HG03521 (cell line): ENCODE measurements around the gene AGBL1.

Experiments used
- ATAC-seq: cut with Tn5 transposase; IDR thresholded peaks from one replicate; pipeline ENCODE4 v1.9.1; 2021; ENCODE audit warnings: mild to moderate bottlenecking, moderate library complexity; ENCODE audit not compliant: unreplicated experiment

Gene AGBL1

DNA sequence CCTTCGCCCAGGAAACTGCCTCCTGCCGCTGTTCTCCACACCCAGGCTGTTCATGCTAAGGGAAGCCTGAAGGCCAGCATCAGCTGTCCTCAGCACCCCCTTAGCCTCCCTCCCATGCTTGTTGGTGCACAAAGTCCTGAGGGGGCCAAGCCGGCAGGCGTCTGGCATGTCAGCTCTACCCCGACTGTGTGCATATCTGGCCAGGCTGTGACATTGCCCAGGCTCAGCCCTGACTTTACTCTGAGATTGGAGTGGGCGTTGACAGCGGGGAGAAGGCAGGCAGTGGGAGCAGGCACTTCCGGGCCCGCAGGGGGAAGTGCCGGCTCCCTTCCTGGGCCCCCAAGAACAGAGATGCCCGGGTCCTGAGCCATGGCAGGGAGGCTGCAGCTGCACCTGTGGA lies 492.2 kb downstream of the AGBL1 start:
- no peak for ATAC-seq

DNA sequence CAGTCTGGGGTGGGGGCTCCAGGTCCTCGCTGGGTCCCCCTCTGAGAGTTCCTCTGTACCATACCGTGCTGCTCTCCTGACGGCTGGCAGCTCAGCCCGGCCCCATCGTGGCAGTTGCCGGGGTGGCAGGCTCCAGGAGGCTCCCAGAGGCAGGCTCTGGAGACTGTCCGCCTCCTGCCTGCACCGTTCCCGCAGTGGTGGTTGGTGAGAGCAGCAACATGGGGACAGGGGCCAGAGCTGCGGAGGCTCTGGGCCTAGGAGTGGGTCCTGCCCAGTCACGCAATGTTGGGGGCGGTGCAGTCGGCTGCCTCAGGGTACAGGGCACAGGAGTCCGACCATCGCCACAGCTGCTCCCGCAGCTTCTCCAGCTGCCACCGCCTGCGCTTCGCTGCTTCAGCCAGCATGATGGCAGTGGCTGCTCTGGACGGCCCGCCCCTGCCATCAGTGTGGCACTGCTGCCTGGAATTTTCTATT lies 492.7 kb downstream of the AGBL1 start:
- ATAC-seq: no peak

DNA sequence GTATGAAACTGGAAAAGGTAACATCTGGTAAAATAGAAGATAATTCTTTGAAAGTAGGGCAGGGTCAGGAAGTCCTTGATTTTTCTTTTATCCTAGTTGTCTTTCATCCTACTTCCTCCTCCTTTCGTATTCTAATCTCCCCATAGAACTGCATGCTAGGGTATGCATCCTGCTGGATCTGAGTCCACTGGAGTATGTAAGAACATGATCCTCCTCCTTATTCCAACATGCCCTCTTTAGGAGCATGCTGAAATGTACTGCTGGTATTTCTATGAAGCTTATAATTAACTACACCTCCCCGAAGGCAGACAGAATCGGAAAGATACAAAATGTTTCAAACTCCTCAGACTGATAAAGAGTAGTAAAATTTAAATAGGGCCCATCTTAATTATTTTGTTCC lies 493.8 kb downstream of the AGBL1 start:
- no peak for ATAC-seq

DNA sequence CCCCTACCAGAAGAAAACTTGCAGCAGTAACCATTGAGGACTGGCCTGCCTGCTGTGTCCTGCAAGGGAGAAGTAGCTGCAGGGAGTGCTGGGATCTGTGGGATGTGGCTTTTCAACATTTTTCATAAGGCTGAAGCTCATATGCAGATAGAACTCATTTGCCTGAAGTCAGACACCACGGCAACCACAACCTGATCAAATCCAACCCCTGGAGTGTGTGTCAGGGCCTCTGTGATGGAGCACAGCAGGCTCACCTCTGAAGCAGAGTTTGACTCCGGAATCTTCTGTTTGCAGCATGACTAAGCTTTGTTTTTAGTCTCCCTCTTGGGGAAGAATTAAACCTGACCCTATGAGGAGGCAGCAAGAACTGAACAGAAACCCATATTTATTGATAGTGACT lies 508.7 kb downstream of the AGBL1 start:
- no peak for ATAC-seq

DNA sequence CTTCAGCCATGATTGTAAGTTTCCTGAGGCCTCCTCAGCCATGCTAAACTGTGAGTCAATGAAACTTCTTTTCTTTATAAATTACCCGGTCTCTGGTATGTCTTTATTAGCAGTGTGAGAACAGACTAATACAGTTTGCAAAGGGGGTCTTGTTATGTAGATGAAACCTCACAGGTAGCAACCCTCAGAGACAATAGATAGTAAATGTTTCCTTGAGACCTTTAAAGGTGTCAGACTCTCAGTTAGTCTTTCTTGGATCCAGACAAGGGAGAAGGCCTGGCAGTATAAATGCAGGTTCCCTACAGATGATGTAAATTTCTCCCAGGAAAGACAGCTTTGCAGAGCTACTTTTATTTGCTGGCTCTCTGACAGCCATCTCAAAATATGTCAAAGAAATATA lies 510.8 kb downstream of the AGBL1 start:
- ATAC-seq: no peak

DNA sequence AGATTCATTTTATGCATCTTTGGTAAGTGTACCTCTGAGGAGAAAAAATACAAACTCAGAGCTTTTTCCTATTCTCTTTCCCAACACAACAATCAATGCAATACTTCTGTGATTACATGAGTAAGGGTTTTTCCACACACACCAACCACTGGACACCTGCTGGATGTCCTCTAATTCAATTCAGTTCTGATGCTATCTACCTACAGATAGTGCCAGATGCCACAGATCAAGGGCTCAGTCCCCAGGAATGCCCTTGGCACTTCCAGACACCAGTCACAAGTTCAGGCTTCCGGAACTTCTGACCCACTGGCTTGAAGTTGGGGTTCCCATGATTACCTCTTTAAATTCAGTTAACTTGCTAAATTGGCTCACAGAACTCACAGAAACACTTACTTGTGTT lies 511.5 kb downstream of the AGBL1 start:
- ATAC-seq: no peak

DNA sequence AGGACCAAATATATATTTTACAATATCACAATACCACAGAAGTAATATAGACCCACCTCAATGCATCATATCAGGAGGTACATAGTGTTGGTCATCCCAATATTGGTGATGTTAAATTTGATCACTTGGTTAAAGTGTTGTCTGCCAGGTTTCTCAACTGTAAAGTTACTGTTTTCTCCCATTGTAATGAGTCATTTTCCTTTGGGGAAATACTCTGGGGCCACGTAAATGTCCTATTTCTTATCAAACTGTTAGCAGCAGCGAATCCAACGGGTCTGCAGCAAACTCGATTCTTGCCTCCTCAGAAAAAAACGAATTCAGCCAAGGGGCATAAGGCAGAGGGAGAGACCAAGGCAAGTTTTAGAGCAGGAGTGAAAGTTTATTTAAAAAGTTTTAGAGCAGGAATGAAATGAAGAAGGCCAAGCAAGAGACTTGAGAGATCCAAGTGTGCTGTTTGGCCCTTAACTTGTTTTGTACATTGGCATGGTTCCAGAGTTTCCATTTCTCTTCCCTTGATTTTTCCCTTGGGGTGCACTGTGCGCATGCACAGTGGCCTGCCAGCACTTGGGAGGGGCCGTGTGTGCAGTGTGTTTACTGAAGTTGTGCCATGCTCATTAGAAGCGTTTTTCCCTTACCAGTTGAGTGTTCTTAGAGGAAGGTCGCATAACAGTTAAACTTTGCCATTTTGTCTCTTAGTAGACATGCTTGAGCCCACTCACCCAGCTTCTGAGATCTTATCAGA lies 512.5 kb downstream of the AGBL1 start:
- no peak for ATAC-seq

DNA sequence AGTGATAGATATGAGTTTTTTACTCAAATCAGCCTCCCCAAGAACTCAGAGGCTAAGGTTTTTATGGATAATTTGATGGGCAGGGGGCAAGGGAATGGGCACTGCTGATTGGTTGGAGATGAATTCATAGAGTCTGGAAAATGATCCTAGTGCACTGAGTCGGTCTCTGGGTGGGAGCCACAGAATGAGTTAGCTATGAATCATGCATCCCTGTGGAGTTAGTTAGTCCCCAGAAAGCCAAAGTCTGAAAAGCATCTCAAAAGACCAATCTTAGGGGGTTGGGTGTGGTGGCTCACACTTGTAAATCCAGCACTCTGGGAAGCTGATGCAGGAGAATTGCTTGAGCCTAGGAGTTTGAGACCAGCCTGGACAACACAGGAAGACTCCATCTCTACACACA lies 516.1 kb downstream of the AGBL1 start:
- no peak for ATAC-seq

DNA sequence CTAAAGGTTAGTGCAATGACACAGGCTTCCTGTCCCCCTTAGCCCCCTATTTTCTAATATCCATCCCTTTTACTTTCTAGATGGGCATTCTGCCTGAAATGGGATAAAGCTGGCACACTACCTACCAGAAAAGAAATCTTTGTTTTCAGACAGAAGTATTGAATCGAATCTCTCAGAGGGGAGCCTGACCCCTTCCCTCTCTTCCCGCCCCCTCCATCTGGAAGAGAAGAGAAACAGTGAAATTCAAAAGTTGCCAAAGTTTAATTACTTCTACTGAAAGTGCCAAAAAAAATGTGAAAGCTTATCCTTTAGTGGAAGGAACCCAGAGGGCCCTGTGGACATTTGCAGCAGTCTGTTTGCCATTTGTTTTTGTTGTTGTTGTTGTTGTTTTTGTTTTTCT lies 523.8 kb downstream of the AGBL1 start:
- no peak for ATAC-seq

DNA sequence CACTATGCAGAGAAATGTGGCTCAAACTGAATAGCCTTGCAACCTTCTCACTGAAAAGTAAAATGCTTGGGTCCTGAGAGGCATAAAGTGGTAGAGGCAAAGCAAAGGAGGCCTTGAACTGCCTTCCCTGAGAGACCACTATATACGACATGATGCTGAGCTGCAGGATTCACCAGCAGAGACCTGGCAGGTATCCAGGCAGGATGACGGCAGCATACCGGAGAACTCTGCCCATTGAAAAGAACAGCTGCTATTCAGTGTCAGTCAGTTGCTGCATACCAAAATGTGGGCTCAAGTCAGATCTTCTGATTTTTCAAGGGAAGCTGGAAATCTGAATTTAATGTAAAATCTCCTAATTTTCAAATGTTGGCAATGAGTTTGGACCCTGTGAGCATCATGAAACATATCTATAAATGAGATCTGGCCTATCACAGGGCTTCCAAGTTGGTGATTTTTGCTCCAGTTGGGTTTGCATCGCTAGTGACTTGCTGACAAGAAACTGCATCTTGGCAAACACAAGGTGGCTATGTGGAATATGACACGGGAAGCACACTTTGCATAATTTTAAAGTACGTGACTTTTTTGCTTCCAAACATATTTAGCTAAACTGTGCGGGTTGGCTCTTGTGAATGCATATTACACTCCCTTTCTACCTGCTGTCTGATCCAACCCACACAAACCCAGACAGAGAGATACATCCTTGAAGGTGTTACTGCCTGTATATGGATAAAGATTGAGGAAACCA lies 529.0 kb downstream of the AGBL1 start:
- ATAC-seq: no peak

DNA sequence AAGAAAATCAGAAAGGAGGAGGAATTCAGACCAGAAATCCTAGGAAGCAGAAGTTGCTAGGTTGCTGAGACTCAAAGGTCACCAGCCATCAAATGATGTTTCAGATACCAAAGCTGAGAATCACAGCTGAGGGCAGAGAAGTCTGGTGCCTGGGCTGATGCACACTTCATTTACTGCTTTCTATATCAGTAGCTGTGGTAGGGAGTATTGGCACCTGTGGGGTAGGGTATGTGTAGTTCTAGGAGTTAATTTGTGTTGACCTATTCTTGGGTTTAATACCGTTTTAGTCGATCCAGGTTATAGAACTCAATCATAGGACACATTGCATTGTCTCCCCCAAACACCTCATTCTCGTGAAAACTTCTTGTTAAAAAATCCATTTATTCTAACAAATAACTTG lies 529.6 kb downstream of the AGBL1 start:
- no peak for ATAC-seq

DNA sequence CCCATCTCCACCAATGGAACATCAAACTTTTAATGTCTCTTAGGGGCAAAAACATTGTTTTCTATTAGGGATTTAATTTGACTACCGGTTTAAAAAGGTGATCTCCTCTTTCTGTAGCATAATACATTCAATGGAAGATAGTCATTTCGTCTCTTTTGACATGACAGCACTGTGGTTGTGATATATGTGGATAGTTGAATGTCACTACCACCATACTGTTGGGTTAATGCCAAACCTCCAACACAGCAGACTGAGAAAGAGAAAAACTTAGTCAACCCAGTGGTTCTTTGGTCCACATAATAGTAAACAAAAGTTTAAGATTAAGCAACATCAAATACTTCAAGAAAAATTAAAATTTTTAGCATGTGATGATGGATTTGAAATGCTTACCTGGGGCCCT lies 530.4 kb downstream of the AGBL1 start:
- ATAC-seq: no peak

DNA sequence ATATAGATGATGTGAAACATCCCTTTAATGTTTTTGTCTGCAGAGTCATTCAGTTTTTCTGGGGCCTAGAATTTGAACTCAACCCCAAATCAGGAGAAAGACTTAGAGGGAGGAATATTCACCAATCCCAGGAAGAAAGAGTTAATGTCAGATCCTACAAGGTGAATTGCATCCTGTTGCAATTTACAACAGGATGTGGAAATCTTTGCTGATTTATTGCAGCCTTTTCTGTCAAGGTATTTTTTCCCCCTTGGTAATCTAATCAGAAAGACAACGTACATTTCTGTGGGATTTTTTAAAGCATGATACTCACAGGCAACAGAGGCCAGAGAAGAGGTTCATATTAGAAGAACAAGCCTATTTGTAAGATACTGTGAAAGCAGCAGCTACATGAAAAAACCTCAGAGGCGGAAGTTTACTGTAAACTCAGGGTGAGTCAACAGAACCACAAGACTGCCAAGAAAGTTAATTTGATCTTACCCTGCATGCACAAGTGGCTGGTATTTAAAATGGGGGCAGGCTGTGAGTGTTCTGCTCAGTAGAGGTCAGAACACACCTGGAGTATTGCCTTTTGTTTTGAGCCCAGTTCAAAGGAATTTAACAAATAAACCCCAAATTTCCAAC lies 531.9 kb downstream of the AGBL1 start:
- ATAC-seq: no peak

DNA sequence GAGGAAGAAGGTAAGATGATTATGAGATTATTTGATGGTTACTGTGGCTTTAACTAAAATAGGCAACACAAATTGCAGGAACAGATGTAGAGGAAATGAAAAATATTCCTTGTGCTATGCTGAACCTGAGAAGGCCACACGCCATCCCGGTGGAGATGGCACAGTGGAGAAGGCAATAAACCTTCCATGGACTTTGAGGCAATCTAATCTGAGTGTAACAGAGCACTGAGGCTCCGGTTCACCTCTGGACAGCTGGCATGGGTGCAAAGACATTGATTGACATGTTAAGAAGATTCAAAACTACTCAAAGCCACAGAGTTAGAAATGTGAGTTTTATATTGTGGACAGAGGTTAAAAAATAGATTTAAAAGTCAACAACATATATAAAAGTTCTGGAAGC lies 535.7 kb downstream of the AGBL1 start:
- no peak for ATAC-seq

DNA sequence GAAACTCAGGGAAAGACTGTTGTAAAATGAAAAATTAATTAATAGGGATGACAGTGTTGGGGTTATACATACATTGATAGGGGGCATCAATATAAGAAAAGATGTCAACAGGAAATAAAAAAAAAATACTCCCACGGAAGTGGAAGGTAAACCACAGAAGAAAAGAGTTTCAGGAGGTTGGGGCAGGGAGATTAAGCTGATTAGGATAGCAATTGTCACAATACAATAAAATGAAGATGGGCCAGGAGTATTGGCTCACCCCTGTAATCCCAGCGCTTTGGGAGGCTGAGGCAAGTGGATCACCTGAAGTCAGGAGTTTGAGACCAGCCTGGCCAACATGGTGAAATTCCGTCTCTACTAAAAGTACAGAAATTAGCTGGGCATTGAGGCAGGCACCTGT lies 536.1 kb downstream of the AGBL1 start:
- ATAC-seq: no peak

DNA sequence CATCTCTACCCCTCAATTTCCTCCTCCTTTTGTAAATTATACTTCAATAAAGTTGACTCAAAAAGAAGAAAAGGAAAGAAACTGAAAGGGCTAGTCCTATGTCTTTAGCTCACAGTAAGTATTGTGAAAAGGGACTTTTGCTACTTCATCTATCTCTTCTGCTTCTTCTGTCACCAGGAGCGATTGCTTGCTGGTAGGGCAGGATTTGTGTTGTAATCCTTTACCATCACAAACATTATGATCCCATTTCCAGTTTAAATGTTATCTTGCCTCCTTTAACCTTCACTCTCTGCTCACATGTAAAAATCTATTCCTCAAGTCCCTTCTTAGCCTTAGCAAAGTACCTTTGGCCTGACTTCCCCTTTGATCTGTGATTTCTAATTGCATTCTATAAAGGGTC lies 537.1 kb downstream of the AGBL1 start:
- no peak for ATAC-seq

DNA sequence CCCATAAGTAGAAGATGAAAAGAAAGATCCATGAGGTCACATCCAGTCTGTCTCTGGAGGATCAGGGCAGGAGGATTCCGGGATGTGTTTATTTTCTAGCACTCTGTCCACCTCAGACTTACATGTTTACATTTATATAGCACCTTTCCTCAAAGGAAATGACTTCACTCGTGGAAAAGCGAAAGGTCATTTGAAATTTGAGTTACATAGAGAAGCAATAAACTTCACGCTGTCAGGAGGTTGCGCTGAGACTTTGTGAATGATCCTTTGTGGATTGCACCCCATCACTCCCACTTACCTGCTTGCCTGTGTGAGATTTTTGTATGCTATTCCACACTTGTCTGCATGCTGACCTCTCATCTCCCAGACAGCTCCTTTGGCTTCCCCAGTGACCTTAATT lies 540.5 kb downstream of the AGBL1 start:
- ATAC-seq: no peak

DNA sequence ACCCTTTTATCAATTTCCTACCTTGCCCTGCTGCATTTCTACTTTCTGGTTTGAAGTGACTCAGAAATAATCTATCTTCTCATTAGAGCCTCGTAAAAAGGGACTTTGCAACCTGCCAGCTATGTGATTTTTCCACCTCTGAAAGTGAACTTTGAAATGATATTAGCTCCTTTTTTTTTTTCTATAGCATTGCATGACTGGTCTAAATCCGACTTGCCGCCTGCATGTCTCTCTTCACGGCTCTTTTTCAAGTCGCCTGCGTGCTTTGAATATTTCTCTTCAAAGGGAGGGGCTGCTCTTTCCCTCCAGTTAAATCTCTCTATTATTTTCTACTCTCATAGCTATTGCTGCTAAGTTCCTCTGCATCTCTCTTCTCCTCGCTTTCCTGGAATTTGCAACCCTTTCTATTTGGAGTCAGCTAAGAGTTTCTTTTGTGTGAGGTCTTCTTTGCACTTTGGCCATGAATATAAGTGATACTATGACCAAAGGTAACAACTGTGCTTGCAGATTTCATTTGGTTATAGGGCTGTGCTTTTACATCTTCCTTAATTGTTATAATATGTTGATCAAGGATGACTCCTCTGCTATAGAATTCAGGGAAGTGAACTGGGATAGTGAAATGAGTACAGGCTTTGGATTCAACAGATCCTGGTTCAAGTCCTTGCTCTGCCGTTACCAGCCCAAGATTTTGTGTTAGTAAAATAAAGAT lies 541.1 kb downstream of the AGBL1 start:
- ATAC-seq: no peak

DNA sequence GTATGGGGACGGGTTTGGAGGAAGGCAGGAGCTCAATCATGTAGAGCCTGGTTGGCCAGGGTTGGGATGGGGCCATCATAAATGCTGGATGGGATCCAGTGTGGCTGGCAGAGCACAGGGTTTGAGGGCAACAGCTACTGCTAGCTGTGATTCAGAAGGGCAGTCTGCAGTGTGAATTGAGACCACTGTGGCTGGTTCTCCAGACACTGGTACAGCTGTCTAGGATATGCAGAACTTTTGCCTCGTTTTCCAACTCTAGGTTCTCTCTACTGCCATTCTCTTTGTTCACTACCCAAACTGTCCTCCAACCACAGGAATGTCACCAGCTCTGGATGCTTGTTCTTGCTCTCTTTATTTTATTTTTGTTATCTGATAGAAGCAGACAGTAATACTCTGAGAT lies 543.6 kb downstream of the AGBL1 start:
- ATAC-seq: no peak

DNA sequence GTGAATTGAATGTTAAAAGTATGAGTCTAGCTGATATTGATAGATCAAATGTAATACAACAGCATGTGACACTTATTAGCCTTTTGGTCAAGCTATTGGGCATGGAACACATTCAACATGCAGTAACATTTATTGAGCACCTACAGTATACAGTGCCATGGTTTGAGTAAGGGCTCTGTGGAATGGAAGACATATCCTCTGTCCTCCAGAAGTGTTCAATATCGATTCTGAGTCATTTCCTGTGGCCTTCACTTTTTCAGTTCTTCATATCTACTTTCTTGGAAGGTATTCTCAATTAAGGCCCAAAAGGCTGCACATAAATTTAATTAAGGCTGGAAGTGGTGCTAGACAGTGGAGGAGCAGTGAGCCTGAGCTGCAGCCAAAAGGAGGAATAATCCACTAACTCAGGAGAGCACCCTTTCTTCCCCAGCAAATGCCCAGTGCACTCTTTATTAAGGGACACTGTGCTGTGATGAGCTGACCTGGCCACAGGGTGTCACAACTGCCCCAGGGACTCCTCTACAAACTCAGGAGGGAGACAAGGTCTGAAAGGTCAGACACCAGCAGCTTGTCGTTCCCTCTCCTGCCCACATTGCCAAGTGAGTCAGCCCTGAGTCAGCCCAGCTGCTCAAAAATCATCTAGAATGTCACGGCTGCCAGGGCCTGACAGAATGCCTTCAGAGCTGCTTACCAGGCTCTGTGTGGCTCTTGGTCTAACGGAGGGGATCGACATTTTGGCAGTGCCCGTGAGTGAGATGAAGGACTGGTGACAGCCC lies 544.8 kb downstream of the AGBL1 start:
- no peak for ATAC-seq
